ENCODE results near the gene PSMB10.

The PSMB10 gene

DNA sequence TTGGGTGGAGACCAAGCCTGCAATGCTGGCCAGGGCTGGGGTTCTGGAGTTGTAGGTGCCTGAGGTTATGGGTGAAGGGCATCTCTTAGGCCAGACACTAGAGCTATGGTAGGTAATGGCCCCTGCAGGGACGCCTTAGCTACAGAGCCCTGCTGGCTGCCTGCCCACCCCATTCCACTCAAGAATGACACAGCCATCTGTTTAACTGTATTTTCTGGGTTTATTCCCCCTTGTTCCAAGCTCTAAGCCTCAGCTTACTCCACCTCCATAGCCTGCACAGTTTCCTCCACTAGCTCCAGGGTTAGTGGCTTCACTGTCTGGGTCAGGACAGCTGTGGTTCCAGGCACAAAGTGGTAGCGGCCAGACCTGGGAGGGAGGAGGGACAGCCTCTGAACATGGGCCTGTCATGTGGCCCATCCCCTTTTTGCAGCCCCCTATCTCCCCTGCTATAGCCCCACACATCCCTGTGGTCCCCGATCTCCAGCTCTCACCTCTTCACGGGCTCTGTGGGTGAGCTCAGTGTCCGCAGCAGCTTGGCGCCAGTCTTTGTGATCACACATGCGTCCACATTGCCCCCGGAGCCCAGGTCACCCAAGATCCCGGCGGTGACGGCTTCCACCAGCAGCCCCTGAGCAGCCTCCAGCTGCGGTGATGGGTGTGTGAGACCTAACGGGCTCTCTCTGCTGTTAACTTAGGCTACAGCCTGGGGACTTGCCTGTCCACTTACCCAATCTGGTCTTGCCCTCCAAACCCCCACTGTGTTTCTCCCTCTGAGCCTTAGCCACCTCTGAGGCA lies 2.1 kb downstream of the PSMB10 start:
- TF ChIP-seq, protein P1, sequence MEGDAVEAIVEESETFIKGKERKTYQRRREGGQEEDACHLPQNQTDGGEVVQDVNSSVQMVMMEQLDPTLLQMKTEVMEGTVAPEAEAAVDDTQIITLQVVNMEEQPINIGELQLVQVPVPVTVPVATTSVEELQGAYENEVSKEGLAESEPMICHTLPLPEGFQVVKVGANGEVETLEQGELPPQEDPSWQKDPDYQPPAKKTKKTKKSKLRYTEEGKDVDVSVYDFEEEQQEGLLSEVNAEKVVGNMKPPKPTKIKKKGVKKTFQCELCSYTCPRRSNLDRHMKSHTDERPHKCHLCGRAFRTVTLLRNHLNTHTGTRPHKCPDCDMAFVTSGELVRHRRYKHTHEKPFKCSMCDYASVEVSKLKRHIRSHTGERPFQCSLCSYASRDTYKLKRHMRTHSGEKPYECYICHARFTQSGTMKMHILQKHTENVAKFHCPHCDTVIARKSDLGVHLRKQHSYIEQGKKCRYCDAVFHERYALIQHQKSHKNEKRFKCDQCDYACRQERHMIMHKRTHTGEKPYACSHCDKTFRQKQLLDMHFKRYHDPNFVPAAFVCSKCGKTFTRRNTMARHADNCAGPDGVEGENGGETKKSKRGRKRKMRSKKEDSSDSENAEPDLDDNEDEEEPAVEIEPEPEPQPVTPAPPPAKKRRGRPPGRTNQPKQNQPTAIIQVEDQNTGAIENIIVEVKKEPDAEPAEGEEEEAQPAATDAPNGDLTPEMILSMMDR (IDR thresholded peaks at IDR 0.05; ENCODE audit: control insufficient read depth, extremely low read depth, insufficient read depth): no peak
- peak overlapping the region; percentile 99 for H3K4me3 ChIP-seq (ENCODE audit: low read depth, low read length)
- DNase-seq (ENCODE audit: low read depth): no peak

DNA sequence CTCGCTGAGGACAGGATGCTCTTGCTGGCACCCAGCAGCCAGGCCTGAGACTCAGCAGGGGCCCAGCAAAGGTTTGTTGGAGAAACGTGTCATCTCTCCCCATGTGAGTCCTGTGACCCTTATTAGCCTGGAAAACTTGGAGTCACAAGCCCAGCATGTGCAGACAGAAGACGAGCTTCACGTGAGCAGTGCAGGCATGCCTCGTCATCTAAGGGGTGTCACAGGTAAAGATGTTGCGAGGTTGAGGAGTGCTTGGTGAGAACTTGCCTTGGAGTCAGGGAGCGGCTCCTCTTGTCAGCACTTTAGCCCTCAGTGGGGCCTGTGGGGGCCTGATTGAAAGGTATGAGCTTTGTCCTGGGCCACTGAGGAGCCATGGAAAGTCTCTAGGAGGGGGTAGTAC lies 2.8 kb downstream of the PSMB10 start:
- TF ChIP-seq, protein P1 (IDR thresholded peaks at IDR 0.05; ENCODE audit: control insufficient read depth, extremely low read depth, insufficient read depth): no peak

GRCh38 chr16:67932462-67932840 lies 4.2 kb downstream of the PSMB10 start:
- H3K4me3 ChIP-seq (ENCODE audit: low read depth, low read length): no peak overlapping the region
- TF ChIP-seq, protein P1 (IDR thresholded peaks at IDR 0.05; ENCODE audit: control insufficient read depth, extremely low read depth, insufficient read depth): no peak
- DNase-seq (ENCODE audit: low read depth): no peak

More for the DNA sequence above, 2.8 kb downstream of the PSMB10 start:
- DNase-seq (ENCODE audit: low read depth): no peak
- no peak overlapping the region for H3K4me3 ChIP-seq (ENCODE audit: low read depth, low read length)

DNA sequence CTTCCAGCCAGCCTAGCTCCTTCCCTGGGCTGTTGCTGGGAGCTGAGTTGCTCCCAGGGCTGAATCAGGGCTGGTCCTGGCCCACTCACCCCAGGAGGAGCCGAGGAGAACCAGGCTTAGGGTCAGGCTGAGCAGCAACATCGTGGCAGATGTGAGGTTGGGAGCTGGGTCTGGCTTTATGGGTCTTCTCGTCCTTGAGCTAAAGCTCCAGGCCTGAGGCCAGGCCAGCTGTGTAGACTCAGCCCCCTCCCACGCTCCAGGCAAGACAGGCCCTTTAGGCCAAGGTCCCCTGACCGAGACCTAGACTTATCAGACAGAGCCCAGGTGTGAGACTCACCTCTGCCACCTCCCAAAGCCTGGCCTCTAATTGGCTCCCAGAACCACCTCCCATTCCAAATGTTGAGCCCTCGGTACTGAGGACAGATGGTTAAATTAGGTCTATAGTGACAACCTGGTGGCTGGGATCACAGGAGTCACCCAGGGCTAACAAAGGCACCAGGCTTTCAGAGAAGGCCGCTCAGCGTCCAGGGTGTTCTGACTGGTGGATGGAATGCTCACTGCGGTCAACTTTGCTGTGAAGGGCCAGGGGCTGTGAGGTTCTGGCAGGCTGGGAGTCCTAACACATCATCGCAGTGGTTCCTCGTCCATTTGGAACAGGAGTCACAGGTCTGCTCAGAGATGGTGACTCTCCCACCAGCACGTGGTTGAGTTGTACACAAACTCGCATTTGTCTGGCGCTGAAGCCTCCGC lies 4.8 kb downstream of the PSMB10 start, which contains the start of gene CTRL:
TSS of gene CTRL (minus strand) at position 151 of the 750 bp plus-strand sequence. CDS start at position 141, 10 bp downstream.
- no peak for DNase-seq (ENCODE audit: low read depth)
- TF ChIP-seq, protein P1 (IDR thresholded peaks at IDR 0.05; ENCODE audit: control insufficient read depth, extremely low read depth, insufficient read depth): no peak
- no peak within 1 kb of the TSS for H3K4me3 ChIP-seq (ENCODE audit: low read depth, low read length)

DNA sequence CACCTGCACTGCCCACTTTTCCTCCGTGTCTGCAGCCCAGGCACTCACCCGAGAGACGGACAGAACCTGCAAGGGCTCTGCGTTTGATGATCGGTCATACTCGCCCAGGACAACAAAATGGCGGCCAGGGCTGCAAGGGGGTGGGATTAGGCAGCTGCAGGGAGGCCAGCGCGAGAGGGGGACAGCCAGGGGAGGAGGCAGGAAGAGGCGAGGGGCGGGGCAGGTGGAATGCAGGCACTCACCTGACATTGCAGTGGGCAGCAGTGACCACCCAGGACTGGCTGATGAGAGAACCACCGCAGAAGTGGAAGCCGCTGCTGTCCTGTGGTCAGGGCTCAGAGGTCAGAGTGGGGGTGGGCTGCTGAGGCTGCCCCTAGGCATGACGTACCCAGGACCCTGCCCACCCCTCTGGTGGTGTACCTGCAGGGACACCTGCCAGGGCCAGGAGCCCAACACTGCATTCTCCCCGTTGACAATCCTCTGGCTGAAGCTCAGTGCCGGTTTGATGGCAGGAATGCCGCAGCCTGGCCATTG lies 5.9 kb downstream of the PSMB10 start:
- TF ChIP-seq, protein P1 (IDR thresholded peaks at IDR 0.05; ENCODE audit: control insufficient read depth, extremely low read depth, insufficient read depth): no peak
- no peak overlapping the region for H3K4me3 ChIP-seq (ENCODE audit: low read depth, low read length)
- no peak for DNase-seq (ENCODE audit: low read depth)

GRCh38 chr16:67930191-67930590 lies 6.5 kb downstream of the PSMB10 start:
- H3K4me3 ChIP-seq (ENCODE audit: low read depth, low read length): no peak overlapping the region
- TF ChIP-seq, protein P1 (IDR thresholded peaks at IDR 0.05; ENCODE audit: control insufficient read depth, extremely low read depth, insufficient read depth): no peak

More at GRCh38 chr16:67930191-67930590, 6.5 kb downstream of the PSMB10 start:
- DNase-seq (ENCODE audit: low read depth): no peak
